ENCODE measurements around the gene CARD19.

The CARD19 gene

DNA sequence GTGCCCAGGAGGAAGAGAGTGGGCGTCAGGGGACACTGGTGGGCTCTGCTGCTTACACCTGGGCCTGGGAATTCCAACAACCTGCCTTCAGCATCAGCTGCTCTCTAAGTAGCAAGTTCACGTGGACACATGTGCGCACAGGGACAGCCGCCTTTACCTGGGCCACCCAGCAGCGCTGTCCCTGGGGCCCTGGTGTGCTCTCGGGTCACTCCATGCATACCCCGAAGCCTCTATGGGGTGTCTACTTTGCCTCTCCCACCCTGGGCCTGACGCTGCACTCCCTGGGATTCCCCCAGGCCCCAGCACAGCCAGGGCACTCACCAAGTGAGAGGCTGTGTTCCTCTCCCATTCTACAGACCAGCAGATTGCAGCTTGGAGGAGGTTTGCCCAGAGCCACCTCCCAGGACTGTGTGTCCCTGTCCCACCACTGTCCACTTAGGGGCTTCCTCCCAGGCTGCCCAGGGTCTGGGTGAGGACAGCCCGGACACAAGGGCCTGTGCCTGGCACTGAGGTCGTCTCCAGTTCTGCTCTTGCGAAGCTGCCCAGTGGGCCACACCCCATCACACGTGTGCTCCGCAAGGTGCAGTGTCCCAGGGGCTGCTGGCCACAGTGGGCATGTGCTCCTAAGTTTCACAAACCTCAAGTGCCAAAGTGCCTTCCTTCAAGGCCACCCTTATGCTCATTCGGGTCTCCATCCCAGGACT lies 32.1 kb downstream of the CARD19 start:
- Histone ChIP-seq H3K9ac (ENCODE audit: low read length) (no peak overlapping the region), H3F3A (ENCODE audit: insufficient read depth, low read length) (no peaks in the 10 kb centered on the region), H3K4me2 (ENCODE audit: low read depth, low read length) (no peak overlapping the region), H3K9me2 (replicated peaks; ENCODE audit: insufficient read depth, low read length) (no peaks in the 10 kb centered on the region), H3K27me3 (replicated peaks; ENCODE audit: insufficient read depth, low read length) (no peaks in the 10 kb centered on the region), H3K36me3 (replicated peaks; ENCODE audit: insufficient read depth, low read length) (no peaks in the 10 kb centered on the region), H3K9me3 (replicated peaks; ENCODE audit: insufficient read depth, low read length) (no peaks in the 10 kb centered on the region), H2AFZ (ENCODE audit: low read length) (no peak overlapping the region), H3K4me3 (ENCODE audit: low read length) (no peak overlapping the region), H4K20me1 (ENCODE audit: insufficient read depth, low read length) (no peaks in the 10 kb centered on the region), H3K4me1 (ENCODE audit: low read length) (no peaks in the 10 kb centered on the region), H3K79me2 (ENCODE audit: low read length) (peaks cover 25% of the 10 kb centered on the region), H3K27ac (ENCODE audit: low read length) (no peak overlapping the region)
- DNase-seq: no peak
- TF ChIP-seq, protein P1, sequence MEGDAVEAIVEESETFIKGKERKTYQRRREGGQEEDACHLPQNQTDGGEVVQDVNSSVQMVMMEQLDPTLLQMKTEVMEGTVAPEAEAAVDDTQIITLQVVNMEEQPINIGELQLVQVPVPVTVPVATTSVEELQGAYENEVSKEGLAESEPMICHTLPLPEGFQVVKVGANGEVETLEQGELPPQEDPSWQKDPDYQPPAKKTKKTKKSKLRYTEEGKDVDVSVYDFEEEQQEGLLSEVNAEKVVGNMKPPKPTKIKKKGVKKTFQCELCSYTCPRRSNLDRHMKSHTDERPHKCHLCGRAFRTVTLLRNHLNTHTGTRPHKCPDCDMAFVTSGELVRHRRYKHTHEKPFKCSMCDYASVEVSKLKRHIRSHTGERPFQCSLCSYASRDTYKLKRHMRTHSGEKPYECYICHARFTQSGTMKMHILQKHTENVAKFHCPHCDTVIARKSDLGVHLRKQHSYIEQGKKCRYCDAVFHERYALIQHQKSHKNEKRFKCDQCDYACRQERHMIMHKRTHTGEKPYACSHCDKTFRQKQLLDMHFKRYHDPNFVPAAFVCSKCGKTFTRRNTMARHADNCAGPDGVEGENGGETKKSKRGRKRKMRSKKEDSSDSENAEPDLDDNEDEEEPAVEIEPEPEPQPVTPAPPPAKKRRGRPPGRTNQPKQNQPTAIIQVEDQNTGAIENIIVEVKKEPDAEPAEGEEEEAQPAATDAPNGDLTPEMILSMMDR (IDR thresholded peaks at IDR 0.05; ENCODE audit: low read length): no peak
- TF ChIP-seq EZH2 (optimal IDR thresholded peaks at IDR 0.05; ENCODE audit: low read depth, low read length) (no peak), EZH2phosphoT487 (IDR thresholded peaks at IDR 0.05; ENCODE audit: low read length) (no peak)

DNA sequence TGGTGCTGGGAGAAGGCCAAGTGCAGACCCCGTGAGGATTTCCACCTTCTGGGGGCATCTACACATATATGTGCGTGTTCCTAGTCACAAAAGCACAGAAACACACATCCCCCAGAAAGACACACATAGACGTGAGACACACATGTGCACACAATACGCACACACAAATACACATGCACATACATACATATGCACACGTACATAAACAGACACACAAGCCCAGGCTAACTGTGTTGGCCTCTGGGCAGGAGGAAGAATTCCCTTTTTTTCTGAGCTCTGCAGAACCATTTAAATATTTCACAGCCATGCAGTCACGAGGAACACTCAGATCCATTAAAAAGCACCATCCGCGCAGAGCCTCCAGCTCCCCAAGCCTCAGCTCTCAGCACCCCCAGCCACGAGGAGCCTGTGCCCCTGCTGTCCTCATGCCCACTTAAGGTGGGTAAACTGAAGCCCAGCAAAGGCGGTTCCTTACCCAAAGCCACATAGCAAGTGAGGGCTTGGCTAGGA lies 32.8 kb downstream of the CARD19 start:
- Histone ChIP-seq H3K9ac (ENCODE audit: low read length) (no peak overlapping the region), H3K9me2 (replicated peaks; ENCODE audit: insufficient read depth, low read length) (no peaks in the 10 kb centered on the region), H3K9me3 (replicated peaks; ENCODE audit: insufficient read depth, low read length) (no peaks in the 10 kb centered on the region), H3K4me3 (ENCODE audit: low read length) (no peak overlapping the region), H3K79me2 (ENCODE audit: low read length) (peaks cover 31% of the 10 kb centered on the region), H3K27me3 (replicated peaks; ENCODE audit: insufficient read depth, low read length) (no peaks in the 10 kb centered on the region), H3K27ac (ENCODE audit: low read length) (no peak overlapping the region), H4K20me1 (ENCODE audit: insufficient read depth, low read length) (no peaks in the 10 kb centered on the region), H3K36me3 (replicated peaks; ENCODE audit: insufficient read depth, low read length) (no peaks in the 10 kb centered on the region), H2AFZ (ENCODE audit: low read length) (no peak overlapping the region), H3K4me1 (ENCODE audit: low read length) (no peaks in the 10 kb centered on the region), H3K4me2 (ENCODE audit: low read depth, low read length) (no peak overlapping the region), H3F3A (ENCODE audit: insufficient read depth, low read length) (no peaks in the 10 kb centered on the region)
- no peak for DNase-seq
- TF ChIP-seq, protein P1 (IDR thresholded peaks at IDR 0.05; ENCODE audit: low read length): no peak
- TF ChIP-seq EZH2 (optimal IDR thresholded peaks at IDR 0.05; ENCODE audit: low read depth, low read length) (no peak), EZH2phosphoT487 (IDR thresholded peaks at IDR 0.05; ENCODE audit: low read length) (no peak)

DNA sequence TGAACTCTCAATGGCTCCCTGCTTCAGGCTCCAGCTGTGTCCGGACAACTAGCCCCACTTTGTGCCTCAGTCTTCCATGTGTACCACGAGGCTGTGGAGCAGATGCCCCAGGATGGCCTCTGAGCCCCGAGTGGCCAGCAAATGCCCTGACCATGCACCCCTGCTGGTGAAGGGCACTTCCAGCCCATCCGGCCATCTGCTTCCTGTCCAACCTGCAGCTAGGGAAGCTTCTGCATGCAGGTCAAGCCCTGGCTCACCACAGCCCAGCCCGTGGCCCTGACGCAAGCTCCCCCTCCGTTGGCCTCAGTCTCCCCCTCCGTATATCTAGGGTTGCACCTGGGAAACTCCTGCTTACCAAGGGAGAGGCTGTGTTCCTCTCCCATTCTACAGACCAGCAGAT lies 33.3 kb downstream of the CARD19 start:
- no peaks in the 10 kb centered on the region for H3K9me3 ChIP-seq (replicated peaks; ENCODE audit: insufficient read depth, low read length)
- no peak overlapping the region for H2AFZ ChIP-seq (ENCODE audit: low read length)
- H3K9ac ChIP-seq (ENCODE audit: low read length): no peak overlapping the region
- no peaks in the 10 kb centered on the region for H3K9me2 ChIP-seq (replicated peaks; ENCODE audit: insufficient read depth, low read length)
- H3K27ac ChIP-seq (ENCODE audit: low read length): no peak overlapping the region
- H3K4me1 ChIP-seq (ENCODE audit: low read length): no peaks in the 10 kb centered on the region
- no peaks in the 10 kb centered on the region; the same call in 1 of the 2 replicates for H3F3A ChIP-seq (ENCODE audit: insufficient read depth, low read length)
- no peaks in the 10 kb centered on the region for H3K36me3 ChIP-seq (replicated peaks; ENCODE audit: insufficient read depth, low read length)
- TF ChIP-seq EZH2phosphoT487 (IDR thresholded peaks at IDR 0.05; ENCODE audit: low read length) (no peak), EZH2 (optimal IDR thresholded peaks at IDR 0.05; ENCODE audit: low read depth, low read length) (no peak)
- TF ChIP-seq, protein P1 (IDR thresholded peaks at IDR 0.05; ENCODE audit: low read length): no peak
- no peaks in the 10 kb centered on the region for H4K20me1 ChIP-seq (ENCODE audit: insufficient read depth, low read length)
- no peak overlapping the region for H3K4me2 ChIP-seq (ENCODE audit: low read depth, low read length)
- no peaks in the 10 kb centered on the region for H3K27me3 ChIP-seq (replicated peaks; ENCODE audit: insufficient read depth, low read length)
- H3K79me2 ChIP-seq (ENCODE audit: low read length): peaks cover 32% of the 10 kb centered on the region
- no peak overlapping the region for H3K4me3 ChIP-seq (ENCODE audit: low read length)
- no peak for DNase-seq

Data from MM.1S (cell line).